ENCODE measurements around the gene CCNI2.

Gene CCNI2

DNA sequence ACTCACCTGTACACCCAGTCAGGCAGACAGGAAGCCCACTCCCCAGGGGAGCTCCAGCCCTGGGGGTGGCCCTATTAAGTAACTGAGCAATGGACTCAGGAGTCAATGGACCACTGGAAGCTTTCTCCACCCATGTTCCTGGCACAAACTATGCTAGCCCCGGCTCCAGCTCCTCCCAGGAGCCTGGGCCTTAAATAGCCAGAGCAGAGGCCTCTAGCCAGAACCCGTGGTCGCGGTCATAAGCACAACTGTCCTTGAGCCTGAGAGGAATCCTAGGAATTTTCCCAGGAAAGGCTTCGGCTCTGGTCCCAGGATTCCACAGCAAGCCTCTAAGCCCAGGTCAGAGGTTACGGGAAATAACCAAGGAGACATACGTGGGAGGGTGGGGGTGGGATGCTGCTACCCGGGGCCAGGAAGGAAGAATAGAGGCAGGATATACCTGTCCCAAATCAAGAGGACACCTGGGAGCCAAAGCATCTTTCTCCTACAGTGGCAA lies 24.3 kb downstream of the CCNI2 start:
- no peak overlapping the region for H3K4me3 ChIP-seq (ENCODE audit: low read depth, low read length)
- TF ChIP-seq, protein P1, sequence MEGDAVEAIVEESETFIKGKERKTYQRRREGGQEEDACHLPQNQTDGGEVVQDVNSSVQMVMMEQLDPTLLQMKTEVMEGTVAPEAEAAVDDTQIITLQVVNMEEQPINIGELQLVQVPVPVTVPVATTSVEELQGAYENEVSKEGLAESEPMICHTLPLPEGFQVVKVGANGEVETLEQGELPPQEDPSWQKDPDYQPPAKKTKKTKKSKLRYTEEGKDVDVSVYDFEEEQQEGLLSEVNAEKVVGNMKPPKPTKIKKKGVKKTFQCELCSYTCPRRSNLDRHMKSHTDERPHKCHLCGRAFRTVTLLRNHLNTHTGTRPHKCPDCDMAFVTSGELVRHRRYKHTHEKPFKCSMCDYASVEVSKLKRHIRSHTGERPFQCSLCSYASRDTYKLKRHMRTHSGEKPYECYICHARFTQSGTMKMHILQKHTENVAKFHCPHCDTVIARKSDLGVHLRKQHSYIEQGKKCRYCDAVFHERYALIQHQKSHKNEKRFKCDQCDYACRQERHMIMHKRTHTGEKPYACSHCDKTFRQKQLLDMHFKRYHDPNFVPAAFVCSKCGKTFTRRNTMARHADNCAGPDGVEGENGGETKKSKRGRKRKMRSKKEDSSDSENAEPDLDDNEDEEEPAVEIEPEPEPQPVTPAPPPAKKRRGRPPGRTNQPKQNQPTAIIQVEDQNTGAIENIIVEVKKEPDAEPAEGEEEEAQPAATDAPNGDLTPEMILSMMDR (IDR thresholded peaks at IDR 0.05; ENCODE audit: control insufficient read depth, extremely low read depth, insufficient read depth): no peak
- DNase-seq (ENCODE audit: low read depth): no peak

DNA sequence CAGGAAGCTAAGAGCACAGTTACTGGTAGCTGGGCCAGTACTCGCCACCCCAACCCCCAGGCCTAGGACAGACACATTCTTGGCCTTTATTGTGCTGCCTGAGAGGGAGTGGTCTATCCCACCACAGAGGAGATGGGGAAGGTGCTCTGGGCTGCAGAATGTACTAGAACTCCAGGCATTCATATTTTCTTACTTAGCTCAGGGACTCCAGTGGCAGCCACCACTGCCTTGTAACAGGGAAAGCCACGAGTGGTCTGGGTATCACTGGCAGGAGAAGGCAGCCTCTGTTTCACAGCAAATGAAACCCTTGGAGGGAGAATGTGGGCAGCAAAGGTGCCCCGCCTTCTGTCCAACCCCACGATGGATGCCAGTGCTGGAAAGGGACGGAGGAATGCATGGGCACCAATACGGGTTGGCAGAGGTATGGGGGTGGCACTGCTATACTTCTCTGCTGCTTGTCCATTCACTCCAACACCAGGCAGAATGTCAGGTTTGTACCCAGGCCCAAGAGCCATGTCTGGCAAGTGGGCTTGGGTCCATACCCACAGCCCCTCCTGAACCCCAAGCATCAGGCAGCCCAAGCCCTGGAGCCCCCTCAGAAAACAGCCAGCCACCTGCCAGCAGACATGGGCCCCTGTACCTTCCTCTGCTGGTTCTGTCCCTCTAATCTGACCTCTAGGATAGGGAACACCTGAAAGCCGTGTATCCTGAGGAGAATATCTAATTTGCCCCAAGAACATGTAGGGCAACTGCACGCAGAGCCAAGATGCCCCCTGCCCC lies 25.3 kb downstream of the CCNI2 start:
- TF ChIP-seq, protein P1 (IDR thresholded peaks at IDR 0.05; ENCODE audit: control insufficient read depth, extremely low read depth, insufficient read depth): no peak
- no peak for DNase-seq (ENCODE audit: low read depth)
- no peak overlapping the region for H3K4me3 ChIP-seq (ENCODE audit: low read depth, low read length)

DNA sequence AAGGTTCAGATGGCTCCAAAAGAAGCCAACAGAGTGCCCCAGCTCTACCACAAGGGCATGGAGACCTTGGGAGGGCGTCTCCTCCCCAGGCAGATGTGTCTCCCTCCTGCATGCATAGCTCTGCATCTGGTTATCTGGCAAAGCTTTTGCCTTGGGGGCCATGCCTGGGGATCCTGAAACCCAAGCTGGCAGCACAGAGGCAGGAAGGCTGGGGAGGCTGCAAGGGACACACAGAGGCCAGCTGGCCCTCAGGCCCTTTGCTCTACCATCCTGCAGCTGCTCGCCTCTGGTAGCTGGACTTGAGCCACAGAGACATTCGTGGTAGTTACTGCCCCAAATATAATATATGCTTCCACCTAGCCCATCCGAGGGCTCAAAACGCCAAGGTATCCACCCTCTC lies 25.9 kb downstream of the CCNI2 start:
- no peak for DNase-seq (ENCODE audit: low read depth)
- H3K4me3 ChIP-seq (ENCODE audit: low read depth, low read length): no peak overlapping the region
- TF ChIP-seq, protein P1 (IDR thresholded peaks at IDR 0.05; ENCODE audit: control insufficient read depth, extremely low read depth, insufficient read depth): no peak

DNA sequence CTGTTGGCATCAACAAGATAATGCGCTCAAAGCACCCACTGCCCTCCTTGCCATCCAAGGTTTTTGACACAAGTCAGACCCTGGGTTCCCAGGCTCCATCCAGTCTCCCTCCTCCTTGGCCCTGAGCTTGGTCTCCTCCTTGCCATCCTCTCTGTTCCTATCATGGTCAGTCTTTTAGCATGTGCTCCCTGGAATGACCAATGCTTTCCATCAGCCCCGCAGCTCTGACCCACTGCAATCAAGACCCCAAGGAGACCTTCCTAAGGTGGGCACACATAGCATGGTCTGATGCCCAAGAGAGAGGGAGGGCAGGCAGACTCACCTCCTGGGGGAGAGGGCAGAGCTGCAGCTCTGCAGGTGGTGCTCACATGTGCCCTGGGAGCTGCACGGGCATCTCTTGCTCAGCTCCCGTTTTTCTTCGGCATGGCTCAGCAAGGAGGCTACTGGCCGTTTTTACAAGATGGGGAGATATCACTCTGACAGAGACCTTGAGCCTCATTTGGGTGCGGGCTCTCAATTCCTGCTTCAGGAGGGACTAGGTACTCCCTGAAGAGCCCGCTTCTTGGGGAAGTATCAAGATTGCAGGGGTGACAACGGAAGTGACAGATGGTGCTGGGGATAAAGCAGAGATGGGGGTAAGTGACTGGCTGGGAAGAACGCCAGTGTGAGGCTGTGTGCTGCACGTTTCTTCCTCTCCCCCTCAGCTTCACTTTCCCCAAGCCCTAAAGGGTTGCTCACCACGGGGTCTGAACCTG lies 26.6 kb downstream of the CCNI2 start:
- no peak for DNase-seq (ENCODE audit: low read depth)
- no peak overlapping the region for H3K4me3 ChIP-seq (ENCODE audit: low read depth, low read length)

DNA sequence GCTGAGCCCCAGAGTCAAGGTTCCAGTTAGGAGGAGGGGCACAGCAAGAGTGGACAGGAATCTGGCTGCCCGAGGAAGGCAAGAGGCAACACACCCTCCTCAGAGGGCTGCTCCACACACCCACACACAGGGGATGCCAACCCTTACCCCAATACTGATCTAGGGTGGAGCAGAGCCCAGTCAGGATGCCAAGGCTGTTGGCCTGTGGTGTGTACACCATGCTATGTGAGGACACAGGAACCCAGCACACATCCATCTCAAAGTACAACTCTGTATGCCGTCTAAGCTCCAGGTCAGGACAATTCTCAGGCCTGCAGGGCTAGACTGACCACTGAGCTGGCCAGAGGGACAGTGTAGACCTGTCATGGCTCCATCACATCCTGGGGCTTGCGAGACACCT lies 27.2 kb downstream of the CCNI2 start:
- TF ChIP-seq, protein P1 (IDR thresholded peaks at IDR 0.05; ENCODE audit: control insufficient read depth, extremely low read depth, insufficient read depth): no peak
- DNase-seq (ENCODE audit: low read depth): no peak
- no peak overlapping the region for H3K4me3 ChIP-seq (ENCODE audit: low read depth, low read length)

More for the DNA sequence above, 26.6 kb downstream of the CCNI2 start:
- TF ChIP-seq, protein P1 (IDR thresholded peaks at IDR 0.05; ENCODE audit: control insufficient read depth, extremely low read depth, insufficient read depth): no peak

DNA sequence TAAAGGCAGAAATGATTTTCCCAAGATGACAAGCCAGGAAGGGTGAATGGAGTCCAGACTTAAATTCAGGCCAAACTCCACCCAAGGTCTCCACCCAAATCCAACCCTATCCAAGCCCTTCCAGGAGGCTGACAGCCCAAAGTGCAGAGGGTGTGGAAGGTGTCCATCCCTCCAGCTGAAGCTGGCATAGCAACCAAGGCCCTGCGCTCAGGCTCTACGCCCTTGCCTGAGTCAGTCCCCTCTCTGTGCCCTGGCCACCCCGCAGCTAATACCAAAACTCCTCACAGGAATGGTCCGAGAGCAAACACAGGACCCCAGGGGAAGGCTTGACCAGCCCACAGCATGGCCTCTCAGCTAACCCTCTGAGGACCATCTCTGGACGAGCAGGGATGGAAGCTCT lies 27.7 kb downstream of the CCNI2 start:
- H3K4me3 ChIP-seq (ENCODE audit: low read depth, low read length): no peak overlapping the region
- TF ChIP-seq, protein P1 (IDR thresholded peaks at IDR 0.05; ENCODE audit: control insufficient read depth, extremely low read depth, insufficient read depth): no peak
- no peak for DNase-seq (ENCODE audit: low read depth)
